NB4 (cell line): ENCODE results near the gene MCRIP2.

Source experiments
- MAX ChIP-seq: IDR thresholded peaks from 2 replicates; pipeline ENCODE4 v1.6.1; 2011; ENCODE audit warnings: low read depth, low read length
- MYC ChIP-seq: IDR thresholded peaks from 2 replicates; pipeline ENCODE4 v1.6.1; 2011; ENCODE audit warnings: low read depth, low read length
- POLR2A ChIP-seq: IDR thresholded peaks from 2 replicates; pipeline ENCODE4 v1.6.1; 2011; ENCODE audit warnings: mild to moderate bottlenecking; ENCODE audit not compliant: insufficient read length; ENCODE audit errors: extremely low read depth
- TF ChIP-seq, protein P1 (sequence below): IDR thresholded peaks from one replicate; pipeline ENCODE4 v1.5.1; 2012; ENCODE audit warnings: low read depth, low read length

DNA sequence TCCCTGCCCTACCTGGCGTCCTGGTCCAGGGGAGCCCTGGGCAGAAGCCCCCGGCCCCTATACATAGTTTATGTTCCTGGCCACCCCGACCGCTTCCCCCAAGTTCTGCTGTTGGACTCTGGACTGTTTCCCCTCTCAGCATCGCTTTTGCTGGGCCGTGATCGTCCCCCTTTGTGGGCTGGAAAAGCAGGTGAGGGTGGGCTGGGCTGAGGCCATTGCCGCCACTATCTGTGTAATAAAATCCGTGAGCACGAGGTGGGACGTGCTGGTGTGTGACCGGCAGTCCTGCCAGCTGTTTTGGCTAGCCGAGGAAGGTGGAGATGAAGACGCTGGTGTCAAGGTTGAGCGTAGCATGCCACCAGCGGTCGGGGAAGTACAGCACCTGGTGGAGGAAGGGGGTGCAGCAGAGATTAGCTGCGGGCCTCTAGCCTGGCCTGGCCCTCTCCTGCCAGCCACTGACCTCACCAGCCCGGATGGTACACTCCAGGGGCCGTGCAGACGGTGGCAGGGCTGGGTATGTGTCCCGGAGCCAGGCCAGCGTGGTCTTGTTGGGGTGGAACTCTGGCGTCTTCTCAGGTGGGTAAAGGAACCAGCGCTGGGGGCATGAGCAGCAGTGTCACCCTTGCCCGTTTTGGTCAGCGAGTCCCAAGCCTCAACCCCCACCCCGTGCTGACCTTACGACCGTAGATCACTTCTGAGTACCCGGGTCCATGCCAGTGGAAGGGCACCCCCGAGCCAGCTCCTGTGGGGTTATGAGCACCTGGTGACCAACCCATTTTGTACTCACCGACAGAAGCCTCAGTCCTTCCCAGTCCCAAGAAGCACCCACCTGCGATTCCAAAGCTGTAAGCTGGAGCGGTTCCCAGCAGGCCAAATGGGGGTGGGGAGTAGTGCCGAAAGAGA, 41.1 kb downstream of the MCRIP2 start:
- no peak for TF ChIP-seq POLR2A
- TF ChIP-seq, protein P1, sequence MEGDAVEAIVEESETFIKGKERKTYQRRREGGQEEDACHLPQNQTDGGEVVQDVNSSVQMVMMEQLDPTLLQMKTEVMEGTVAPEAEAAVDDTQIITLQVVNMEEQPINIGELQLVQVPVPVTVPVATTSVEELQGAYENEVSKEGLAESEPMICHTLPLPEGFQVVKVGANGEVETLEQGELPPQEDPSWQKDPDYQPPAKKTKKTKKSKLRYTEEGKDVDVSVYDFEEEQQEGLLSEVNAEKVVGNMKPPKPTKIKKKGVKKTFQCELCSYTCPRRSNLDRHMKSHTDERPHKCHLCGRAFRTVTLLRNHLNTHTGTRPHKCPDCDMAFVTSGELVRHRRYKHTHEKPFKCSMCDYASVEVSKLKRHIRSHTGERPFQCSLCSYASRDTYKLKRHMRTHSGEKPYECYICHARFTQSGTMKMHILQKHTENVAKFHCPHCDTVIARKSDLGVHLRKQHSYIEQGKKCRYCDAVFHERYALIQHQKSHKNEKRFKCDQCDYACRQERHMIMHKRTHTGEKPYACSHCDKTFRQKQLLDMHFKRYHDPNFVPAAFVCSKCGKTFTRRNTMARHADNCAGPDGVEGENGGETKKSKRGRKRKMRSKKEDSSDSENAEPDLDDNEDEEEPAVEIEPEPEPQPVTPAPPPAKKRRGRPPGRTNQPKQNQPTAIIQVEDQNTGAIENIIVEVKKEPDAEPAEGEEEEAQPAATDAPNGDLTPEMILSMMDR: no peak
- TF ChIP-seq MYC: no peak
- TF ChIP-seq MAX: no peak
